ENCODE data around the gene KRTAP19-4.
"Not testable (repeated sequence)": the region's sequence is repeated elsewhere in the genome, so short reads cannot be mapped to it uniquely, and the experiment has no call there.

Gene KRTAP19-4

GRCh38 chr21:30497065-30497464 is at the start of gene KRTAP19-4:
Gene KRTAP19-4, minus strand, starts transcription at chr21:30497165. Its CDS starts 55 bp downstream, at chr21:30497110.
- no peak for DNase-seq (ENCODE audit: low read depth)

- no peak for DNase-seq (ENCODE audit: low read depth)
Observed at GRCh38 chr21:30541764-30542163, 44.8 kb upstream of the KRTAP19-4 start, which contains the start of gene KRTAP19-6. Gene KRTAP19-6, minus strand, starts transcription at chr21:30541864. Its CDS starts 31 bp downstream, at chr21:30541833.

GRCh38 chr21:30518876-30519275 is 21.9 kb upstream of the KRTAP19-4 start:
- DNase-seq (ENCODE audit: low read depth), result no peak

- DNase-seq (ENCODE audit: low read depth), result no peak
Observed at GRCh38 chr21:30515681-30516080, 18.7 kb upstream of the KRTAP19-4 start.

GRCh38 chr21:30505621-30506205 is 8.7 kb upstream of the KRTAP19-4 start:
- not testable (repeated sequence) for DNase-seq (ENCODE audit: low read depth)

GRCh38 chr21:30502041-30502440 is 5.1 kb upstream of the KRTAP19-4 start, which contains the start of gene KRTAP19-5:
Gene KRTAP19-5, minus strand, starts transcription at chr21:30502141. Its CDS starts 51 bp downstream, at chr21:30502090.
- DNase-seq (ENCODE audit: low read depth), result no peak

GRCh38 chr21:30491963-30492428 is 5.0 kb downstream of the KRTAP19-4 start, which contains the start of gene KRTAP19-3:
Gene KRTAP19-3, minus strand, starts transcription at chr21:30492013. Its CDS starts 56 bp downstream, at chr21:30491957.
- DNase-seq (ENCODE audit: low read depth), result no peak

- no peak for DNase-seq (ENCODE audit: low read depth)
Observed at GRCh38 chr21:30487336-30487735, 9.6 kb downstream of the KRTAP19-4 start, which contains the start of gene KRTAP19-2. Gene KRTAP19-2, minus strand, starts transcription at chr21:30487436. Its CDS starts 88 bp downstream, at chr21:30487348.

GRCh38 chr21:30486180-30486579 is 10.8 kb downstream of the KRTAP19-4 start:
- DNase-seq (ENCODE audit: low read depth), result no peak

- DNase-seq (ENCODE audit: low read depth), result no peak
Observed at GRCh38 chr21:30482130-30482529, 14.8 kb downstream of the KRTAP19-4 start.

- no peak for DNase-seq (ENCODE audit: low read depth)
Observed at GRCh38 chr21:30480145-30480544, 16.8 kb downstream of the KRTAP19-4 start, which contains the start of gene KRTAP19-1. Gene KRTAP19-1, minus strand, starts transcription at chr21:30480367. Its CDS starts 50 bp downstream, at chr21:30480317.

- no peak for DNase-seq (ENCODE audit: low read depth)
Observed at GRCh38 chr21:30479259-30479658, 17.7 kb downstream of the KRTAP19-4 start.

GRCh38 chr21:30478004-30478403 is 19.0 kb downstream of the KRTAP19-4 start:
- DNase-seq (ENCODE audit: low read depth), result no peak

- no peak for DNase-seq (ENCODE audit: low read depth)
Observed at GRCh38 chr21:30468900-30469714, 27.9 kb downstream of the KRTAP19-4 start.

- no peak for DNase-seq (ENCODE audit: low read depth)
Observed at GRCh38 chr21:30463713-30464112, 33.3 kb downstream of the KRTAP19-4 start.

- no peak for DNase-seq (ENCODE audit: low read depth)
Observed at GRCh38 chr21:30448514-30448913, 48.5 kb downstream of the KRTAP19-4 start.

GRCh38 chr21:30447056-30447455 is 49.9 kb downstream of the KRTAP19-4 start:
- DNase-seq (ENCODE audit: low read depth), result no peak

Measured in GM04503 (cell line).